HEK293 (cell line): Measurements from ENCODE around the gene MRTFA.

Experiments used
- GLI4 ChIP-seq: fragments of 450-650 bp; formaldehyde crosslinking; IDR thresholded peaks from 2 replicates; pipeline ENCODE4 v1.5.1; 2016; ENCODE audit warnings: missing biosample characterization, missing genetic modification characterization
- TCF7L2 ChIP-seq: IDR thresholded peaks from 2 replicates; pipeline ENCODE4 v1.6.1; 2011; ENCODE audit warnings: low read depth, mild to moderate bottlenecking, inconsistent platforms, low read length, moderate library complexity, borderline replicate concordance
- ZBTB21 ChIP-seq: fragments of 450-650 bp; formaldehyde crosslinking; IDR thresholded peaks from 2 replicates; pipeline ENCODE4 v1.5.1; 2017; ENCODE audit warnings: missing biosample characterization, missing genetic modification characterization
- ZNF19 ChIP-seq: fragments of 450-650 bp; formaldehyde crosslinking; IDR thresholded peaks from 2 replicates; pipeline ENCODE4; 2016; ENCODE audit warnings: missing biosample characterization, missing genetic modification characterization, low read depth
- ZNF274 ChIP-seq, 2 experiments: fragments of 200-500 bp in 1 of 2; fragments of 450-650 bp in 1 of 2; sonication (Bioruptor generic) in 1 of 2; formaldehyde crosslinking in 1 of 2; IDR thresholded peaks; 2 replicates each; pipeline versions ENCODE4 v1.5.1 to v1.6.1; 2014 to 2016; ENCODE audit warnings: borderline replicate concordance in 1 of 2, inconsistent platforms in 1 of 2, low read length in 1 of 2, missing biosample characterization in 1 of 2, missing genetic modification characterization in 1 of 2
- ZNF292 ChIP-seq: fragments of 450-650 bp; formaldehyde crosslinking; IDR thresholded peaks from 2 replicates; pipeline ENCODE4 v1.5.1; 2016; ENCODE audit warnings: low read depth, missing biosample characterization, missing genetic modification characterization, borderline replicate concordance
- ZNF621 ChIP-seq: fragments of 450-650 bp; formaldehyde crosslinking; IDR thresholded peaks from 2 replicates; pipeline ENCODE4 v1.5.1; 2017; ENCODE audit warnings: missing biosample characterization, missing genetic modification characterization
- ZNF664 ChIP-seq: fragments of 450-650 bp; formaldehyde crosslinking; IDR thresholded peaks from 2 replicates; pipeline ENCODE4 v1.5.1; 2016; ENCODE audit warnings: missing biosample characterization, missing genetic modification characterization
- ZNF701 ChIP-seq: fragments of 450-650 bp; formaldehyde crosslinking; IDR thresholded peaks from 2 replicates; pipeline ENCODE4 v1.5.1; 2016; ENCODE audit warnings: missing biosample characterization, missing genetic modification characterization
- ZNF768 ChIP-seq: fragments of 450-650 bp; formaldehyde crosslinking; IDR thresholded peaks from 2 replicates; pipeline ENCODE4 v1.5.1; 2018; ENCODE audit warnings: missing biosample characterization, mild to moderate bottlenecking, missing genetic modification characterization
- TF ChIP-seq, protein P1 (sequence below): fragments of 450-650 bp; formaldehyde crosslinking; IDR thresholded peaks from 2 replicates; pipeline ENCODE4 v1.5.1; 2016; ENCODE audit warnings: missing biosample characterization, missing genetic modification characterization
- TF ChIP-seq, protein P2 (sequence below): fragments of 450-650 bp; IDR thresholded peaks from 2 replicates; pipeline ENCODE4 v1.5.1; 2018; ENCODE audit warnings: missing biosample characterization, mild to moderate bottlenecking, missing genetic modification characterization

DNA sequence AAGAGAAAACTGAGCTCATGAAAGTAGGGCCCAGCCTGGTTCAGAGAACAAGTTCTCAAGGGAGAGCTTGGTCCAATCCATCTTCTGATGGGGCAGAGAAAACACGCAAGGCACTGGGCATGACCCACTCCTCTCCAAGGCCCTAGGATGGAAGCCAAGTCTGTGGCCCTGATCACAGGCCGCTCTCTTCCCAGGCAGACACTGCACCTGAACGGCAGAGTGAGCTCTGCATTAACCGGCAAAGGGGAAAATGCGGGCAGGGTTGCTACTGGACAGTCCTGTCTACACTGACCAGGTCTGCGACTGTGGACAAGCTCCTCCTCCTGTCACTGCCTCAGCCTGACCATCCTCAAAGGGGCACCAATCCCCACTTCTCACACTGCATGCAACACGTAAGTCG lies 216.8 kb downstream of the MRTFA start:
- TF ChIP-seq ZNF768: no peak
- TF ChIP-seq ZNF19 (tag by site-specific recombination): no peak
- TF ChIP-seq ZNF701: no peak
- TF ChIP-seq ZNF274 (IDR thresholded peaks at IDR 0.05; ENCODE audit: low read length): no peak
- no peak for TF ChIP-seq ZNF274 (tag by site-specific recombination; IDR thresholded peaks at IDR 0.05; ENCODE audit: borderline replicate concordance)
- no peak for TF ChIP-seq GLI4
- TF ChIP-seq ZNF621: no peak
- TF ChIP-seq ZBTB21: no peak
- no peak for TF ChIP-seq ZNF664 (tag by site-specific recombination)
- no peak for TF ChIP-seq ZNF292 (tag by site-specific recombination)
- TF ChIP-seq, protein P1, sequence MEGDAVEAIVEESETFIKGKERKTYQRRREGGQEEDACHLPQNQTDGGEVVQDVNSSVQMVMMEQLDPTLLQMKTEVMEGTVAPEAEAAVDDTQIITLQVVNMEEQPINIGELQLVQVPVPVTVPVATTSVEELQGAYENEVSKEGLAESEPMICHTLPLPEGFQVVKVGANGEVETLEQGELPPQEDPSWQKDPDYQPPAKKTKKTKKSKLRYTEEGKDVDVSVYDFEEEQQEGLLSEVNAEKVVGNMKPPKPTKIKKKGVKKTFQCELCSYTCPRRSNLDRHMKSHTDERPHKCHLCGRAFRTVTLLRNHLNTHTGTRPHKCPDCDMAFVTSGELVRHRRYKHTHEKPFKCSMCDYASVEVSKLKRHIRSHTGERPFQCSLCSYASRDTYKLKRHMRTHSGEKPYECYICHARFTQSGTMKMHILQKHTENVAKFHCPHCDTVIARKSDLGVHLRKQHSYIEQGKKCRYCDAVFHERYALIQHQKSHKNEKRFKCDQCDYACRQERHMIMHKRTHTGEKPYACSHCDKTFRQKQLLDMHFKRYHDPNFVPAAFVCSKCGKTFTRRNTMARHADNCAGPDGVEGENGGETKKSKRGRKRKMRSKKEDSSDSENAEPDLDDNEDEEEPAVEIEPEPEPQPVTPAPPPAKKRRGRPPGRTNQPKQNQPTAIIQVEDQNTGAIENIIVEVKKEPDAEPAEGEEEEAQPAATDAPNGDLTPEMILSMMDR (tag by site-specific recombination): no peak
- TF ChIP-seq, protein P2, sequence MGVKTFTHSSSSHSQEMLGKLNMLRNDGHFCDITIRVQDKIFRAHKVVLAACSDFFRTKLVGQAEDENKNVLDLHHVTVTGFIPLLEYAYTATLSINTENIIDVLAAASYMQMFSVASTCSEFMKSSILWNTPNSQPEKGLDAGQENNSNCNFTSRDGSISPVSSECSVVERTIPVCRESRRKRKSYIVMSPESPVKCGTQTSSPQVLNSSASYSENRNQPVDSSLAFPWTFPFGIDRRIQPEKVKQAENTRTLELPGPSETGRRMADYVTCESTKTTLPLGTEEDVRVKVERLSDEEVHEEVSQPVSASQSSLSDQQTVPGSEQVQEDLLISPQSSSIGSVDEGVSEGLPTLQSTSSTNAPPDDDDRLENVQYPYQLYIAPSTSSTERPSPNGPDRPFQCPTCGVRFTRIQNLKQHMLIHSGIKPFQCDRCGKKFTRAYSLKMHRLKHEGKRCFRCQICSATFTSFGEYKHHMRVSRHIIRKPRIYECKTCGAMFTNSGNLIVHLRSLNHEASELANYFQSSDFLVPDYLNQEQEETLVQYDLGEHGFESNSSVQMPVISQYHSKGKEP (tag by site-specific recombination): no peak
- TF ChIP-seq TCF7L2: no peak
